A549 (cell line): Measurements from ENCODE around the gene AHI1.

ENCODE experiments used
- CBX2 ChIP-seq: fragments of 200-600 bp; sonication (generic); IDR thresholded peaks from 2 replicates; pipeline ENCODE4 v1.6.1; 2016; ENCODE audit warnings: low read depth, mild to moderate bottlenecking, borderline replicate concordance
- CBX8 ChIP-seq: fragments of 200-600 bp; sonication (generic); IDR thresholded peaks from 2 replicates; pipeline ENCODE4 v1.6.1; 2016
- CHD2 ChIP-seq: fragments of 150-350 bp; IDR thresholded peaks from 2 replicates; pipeline ENCODE4 v1.6.1; 2014; ENCODE audit warnings: low read length; ENCODE audit not compliant: partially characterized antibody
- CTCF ChIP-seq: fragments of >200 bp; sonication (Bioruptor Twin); formaldehyde crosslinking; IDR thresholded peaks from 3 replicates; pipeline ENCODE4 v1.5.1; 2016
- EP300 ChIP-seq, 2 experiments: fragments of >200 bp; sonication (Bioruptor Twin); formaldehyde crosslinking; IDR thresholded peaks; 2 replicates in 1 of 2; 3 replicates in 1 of 2; pipeline ENCODE4 v1.6.1; 2016 to 2017
- FOXS1 ChIP-seq: fragments of 250-450 bp; sonication (Bioruptor Pico); IDR thresholded peaks from 2 replicates; pipeline ENCODE4 v1.5.0; 2020; ENCODE audit warnings: mild to moderate bottlenecking, moderate library complexity
- MAFK ChIP-seq: fragments of 450-650 bp; IDR thresholded peaks from 2 replicates; pipeline ENCODE4 v1.6.1; 2014; ENCODE audit not compliant: partially characterized antibody
- POLR2A ChIP-seq: IDR thresholded peaks from 2 replicates; pipeline ENCODE4 v1.6.1; 2012; ENCODE audit warnings: mild to moderate bottlenecking, low read length
- REST ChIP-seq: fragments of 200-600 bp; sonication (generic); IDR thresholded peaks from 2 replicates; pipeline ENCODE4 v1.6.1; 2016; ENCODE audit warnings: antibody characterized with exemption, mild to moderate bottlenecking, moderate library complexity
- RFX5 ChIP-seq: fragments of 450-650 bp; IDR thresholded peaks from 2 replicates; pipeline ENCODE4 v1.7.1; 2014; ENCODE audit warnings: antibody characterized with exemption, mild to moderate bottlenecking, moderate library complexity
- SMC3 ChIP-seq: fragments of >200 bp; sonication (Bioruptor Twin); formaldehyde crosslinking; IDR thresholded peaks from 3 replicates; pipeline ENCODE4 v1.6.1; 2018; ENCODE audit warnings: inconsistent platforms
- TF ChIP-seq, protein P1 (sequence below): IDR thresholded peaks from 2 replicates; pipeline ENCODE4 v1.6.1; 2012

GRCh38 chr6:135534773-135535380, 37.3 kb upstream of the AHI1 start:
- TF ChIP-seq CHD2 (no peak), POLR2A (no peak), CTCF (no peak), RFX5 (no peak), MAFK (no peak), REST (no peak), CBX2 (no peak), CBX8 (no peak), FOXS1 (CRISPR knock-in tag) (no peak), EP300 (IDR thresholded peaks at IDR 0.05) (no peak), SMC3 (no peak)
- TF ChIP-seq, protein P1, sequence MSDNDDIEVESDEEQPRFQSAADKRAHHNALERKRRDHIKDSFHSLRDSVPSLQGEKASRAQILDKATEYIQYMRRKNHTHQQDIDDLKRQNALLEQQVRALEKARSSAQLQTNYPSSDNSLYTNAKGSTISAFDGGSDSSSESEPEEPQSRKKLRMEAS: no peak
